Activated CD4-positive, alpha-beta memory T cell treated with anti-CD3 and anti-CD28 coated beads for 36 hours (primary cell): ENCODE data around the gene PAX2. TPM values are rescaled to one million over a fixed set of nuclear protein-coding genes. Genes with fewer than 3 reads are reported as not detected.

Experiments
- CTCF ChIA-PET: fragments of 350-600 bp; sonication (Branson Sonifier 250); formaldehyde crosslinking; loops from one replicate; lab custom pipeline; 2021; ENCODE audit warnings: antibody characterized with exemption, inconsistent platforms; lab: Charles Lee
- POLR2A ChIA-PET: fragments of 350-600 bp; sonication (Branson Sonifier 250); formaldehyde crosslinking; loops from one replicate; lab custom pipeline; 2021; ENCODE audit warnings: antibody characterized with exemption; lab: Charles Lee
- DNase-seq: peaks from one replicate; pipeline ENCODE4 v3.0.0-alpha.2; 2020
- H3K27ac Mint-ChIP-seq: one replicate; pipeline ENCODE4 v1.8.0; 2021; ENCODE audit warnings: mixed read lengths
- H3K27me3 Mint-ChIP-seq: one replicate; pipeline ENCODE4 v1.8.0; 2021; ENCODE audit warnings: mixed read lengths
- H3K36me3 Mint-ChIP-seq: one replicate; pipeline ENCODE4 v1.8.0; 2021; ENCODE audit warnings: mixed read lengths
- H3K4me1 Mint-ChIP-seq: one replicate; pipeline ENCODE4 v1.8.0; 2021; ENCODE audit warnings: low read depth, mixed read lengths
- H3K4me3 Mint-ChIP-seq: one replicate; pipeline ENCODE4 v1.8.0; 2021; ENCODE audit warnings: mild to moderate bottlenecking, mixed read lengths
- H3K9me3 Mint-ChIP-seq: one replicate; pipeline ENCODE4 v1.8.0; 2021; ENCODE audit warnings: mixed read lengths
- intact Hi-C: fragments of 100-400 bp; cut with micrococcal nuclease; formaldehyde crosslinking; loops from one replicate; pipeline ENCODE4 v1.15.1; 2023
- total RNA-seq, 2 experiments: library from RNA; stranded (reverse); gene quantifications; one replicate each; pipeline ENCODE4 v1.2.3, GENCODE V29; 2021

The PAX2 gene
- total RNA-seq, 2 experiments from 2014 or later: not detected

DNA sequence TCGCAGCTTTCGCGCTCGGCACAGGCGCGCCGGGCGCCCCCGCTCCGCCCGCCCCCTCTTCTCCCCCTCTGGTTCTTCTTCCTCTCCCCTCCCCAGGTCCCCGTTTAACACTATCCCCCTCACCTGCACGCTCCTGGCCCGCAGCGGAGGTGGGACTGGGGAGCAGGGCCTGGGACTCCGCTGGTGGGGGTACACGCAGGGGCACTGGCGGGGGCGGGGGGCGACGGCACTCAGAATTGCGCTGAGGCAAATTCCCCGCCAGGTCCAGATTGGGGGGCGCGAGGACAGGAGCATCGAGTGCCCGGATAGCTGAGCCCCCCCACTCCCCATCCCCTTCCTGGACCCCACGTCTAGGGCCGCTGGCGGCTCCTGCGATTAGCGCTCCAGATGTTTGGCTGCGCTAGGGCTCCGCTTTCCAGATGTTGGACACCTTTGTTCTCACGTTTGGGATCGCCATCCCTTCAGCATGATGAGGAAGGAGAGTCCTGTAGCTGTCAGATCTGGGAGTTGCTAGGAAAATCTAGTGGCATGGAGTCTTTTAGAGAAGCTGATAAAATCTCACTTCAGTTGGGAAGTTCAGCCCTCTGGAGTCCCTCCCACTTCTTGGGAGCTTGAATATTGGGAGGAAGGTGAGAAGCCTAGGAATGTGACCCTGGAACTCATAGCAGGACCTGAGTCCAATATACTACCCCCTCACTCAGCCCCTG lies 31.4 kb upstream of the PAX2 start:
- Mint-ChIP-seq H3K27ac (no peak overlapping the region), H3K4me1 (peaks cover 8% of the 10 kb centered on the region), H3K27me3 (peaks cover 73% of the 10 kb centered on the region), H3K36me3 (no peaks in the 10 kb centered on the region), H3K4me3 (no peak overlapping the region), H3K9me3 (no peaks in the 10 kb centered on the region)
- POLR2A ChIA-PET: no interaction called here
- intact Hi-C loops: no loop called here
- DNase-seq: no peak
- CTCF ChIA-PET: interaction anchor here (1.0 kb wide), 1 partner anchor 30 kb away, joined by 3 read pairs; no protein-coding TSS in a partner anchor

- Mint-ChIP-seq H3K4me3 (no peak overlapping the region), H3K27ac (no peak overlapping the region), H3K4me1 (peaks cover 8% of the 10 kb centered on the region), H3K9me3 (no peaks in the 10 kb centered on the region), H3K27me3 (peaks cover 72% of the 10 kb centered on the region), H3K36me3 (no peaks in the 10 kb centered on the region)
- DNase-seq: no peak
- POLR2A ChIA-PET: no interaction called here
- intact Hi-C loops: no loop called here
- CTCF ChIA-PET: interaction anchor here (1.0 kb wide), 1 partner anchor 29 kb away, joined by 3 read pairs; no protein-coding TSS in a partner anchor
Measured at GRCh38 chr10:100714566-100714950, 30.8 kb upstream of the PAX2 start.

DNA sequence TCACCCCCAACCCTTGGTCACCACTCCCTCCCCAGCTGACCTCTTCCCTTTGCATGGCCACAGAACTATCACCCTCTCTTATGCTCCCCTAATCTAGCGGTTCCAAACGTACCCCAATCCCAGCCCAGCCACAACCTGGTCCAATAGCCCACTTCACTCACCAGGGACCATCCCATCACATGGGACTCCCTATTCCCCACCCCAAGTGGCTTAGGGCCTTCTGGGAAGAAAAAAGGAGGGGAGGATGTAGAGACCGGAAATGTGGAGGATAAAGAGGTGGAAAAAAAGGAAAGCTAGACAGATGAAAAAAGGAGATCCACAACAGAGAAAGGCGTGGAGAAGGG lies 30.3 kb upstream of the PAX2 start:
- POLR2A ChIA-PET: no interaction called here
- intact Hi-C loops: no loop called here
- CTCF ChIA-PET: no interaction called here
- H3K4me1 Mint-ChIP-seq: peaks cover 8% of the 10 kb centered on the region
- no peak for DNase-seq
- H3K27me3 Mint-ChIP-seq: peaks cover 71% of the 10 kb centered on the region
- no peaks in the 10 kb centered on the region for H3K36me3 Mint-ChIP-seq
- no peak overlapping the region for H3K27ac Mint-ChIP-seq
- H3K9me3 Mint-ChIP-seq: no peaks in the 10 kb centered on the region
- H3K4me3 Mint-ChIP-seq: peak overlapping the region; percentile 46

- peak overlapping the region; percentile 46 for H3K4me3 Mint-ChIP-seq
- H3K9me3 Mint-ChIP-seq: no peaks in the 10 kb centered on the region
- DNase-seq: no peak
- H3K27ac Mint-ChIP-seq: no peak overlapping the region
- H3K27me3 Mint-ChIP-seq: peaks cover 67% of the 10 kb centered on the region
- intact Hi-C loops: no loop called here
- peaks cover 8% of the 10 kb centered on the region for H3K4me1 Mint-ChIP-seq
- ChIA-PET POLR2A (no interaction called here), CTCF (no interaction called here)
- no peaks in the 10 kb centered on the region for H3K36me3 Mint-ChIP-seq
Measured at GRCh38 chr10:100715445-100716385, 29.7 kb upstream of the PAX2 start.

DNA sequence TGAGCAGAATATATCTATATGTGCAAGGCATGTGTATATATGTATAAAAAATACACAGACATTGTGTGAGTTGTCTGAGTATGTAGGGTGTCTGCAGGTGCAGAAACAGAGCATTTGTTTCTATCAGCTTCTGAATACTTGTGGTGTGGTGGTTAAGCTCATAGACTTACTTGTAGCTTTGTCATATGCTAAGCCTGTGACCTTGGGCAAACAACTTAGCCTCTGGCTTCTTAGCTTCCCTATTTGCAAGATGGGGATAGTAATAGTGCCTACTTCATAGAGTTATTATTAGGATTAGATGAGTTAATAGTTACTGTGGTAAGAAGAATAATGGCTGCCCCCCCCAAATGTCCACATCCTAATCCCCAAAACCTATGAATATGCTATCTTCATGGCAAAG lies 28.2 kb upstream of the PAX2 start:
- no peak overlapping the region for H3K4me3 Mint-ChIP-seq
- no peaks in the 10 kb centered on the region for H3K9me3 Mint-ChIP-seq
- peaks cover 8% of the 10 kb centered on the region for H3K4me1 Mint-ChIP-seq
- H3K27ac Mint-ChIP-seq: no peak overlapping the region
- intact Hi-C loops: no loop called here
- ChIA-PET CTCF (no interaction called here), POLR2A (no interaction called here)
- H3K27me3 Mint-ChIP-seq: peaks cover 65% of the 10 kb centered on the region
- H3K36me3 Mint-ChIP-seq: no peaks in the 10 kb centered on the region
- no peak for DNase-seq

DNA sequence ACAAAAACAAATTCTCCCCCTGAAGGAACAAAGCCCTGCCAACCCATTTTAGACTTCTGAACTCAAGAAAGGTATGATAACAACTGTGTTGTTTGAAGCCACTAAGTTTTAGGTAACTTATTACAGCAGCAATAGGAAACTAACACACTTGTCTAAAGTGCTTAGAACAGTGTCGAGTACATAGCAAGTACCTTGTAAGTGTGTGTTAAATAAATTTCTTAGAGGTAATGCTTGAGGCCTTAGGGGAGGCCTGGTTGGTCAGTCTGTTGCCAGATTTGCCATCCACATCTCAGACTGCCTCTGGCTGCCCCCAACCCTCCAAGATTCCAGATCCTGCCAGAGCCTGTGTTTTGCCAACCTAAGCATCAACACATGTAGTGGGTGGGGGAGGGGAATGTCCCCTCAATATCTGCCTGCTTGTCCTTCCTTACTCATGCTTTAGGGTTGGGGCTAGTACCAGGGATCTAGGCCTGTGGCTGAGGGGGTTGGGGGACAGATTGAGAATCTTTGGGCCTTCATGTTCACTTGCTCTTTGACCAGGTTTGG lies 27.1 kb upstream of the PAX2 start:
- H3K36me3 Mint-ChIP-seq: no peaks in the 10 kb centered on the region
- no peak overlapping the region for H3K4me3 Mint-ChIP-seq
- no peak for DNase-seq
- ChIA-PET POLR2A (no interaction called here), CTCF (interaction anchor here (1.3 kb wide), 1 partner anchor 47 kb away, joined by 3 read pairs; no protein-coding TSS in a partner anchor)
- peaks cover 8% of the 10 kb centered on the region for H3K4me1 Mint-ChIP-seq
- peaks cover 59% of the 10 kb centered on the region for H3K27me3 Mint-ChIP-seq
- H3K9me3 Mint-ChIP-seq: no peaks in the 10 kb centered on the region
- intact Hi-C loops: no loop called here
- no peak overlapping the region for H3K27ac Mint-ChIP-seq

- H3K4me3 Mint-ChIP-seq: no peak overlapping the region
Measured at GRCh38 chr10:100723180-100723579, 22.2 kb upstream of the PAX2 start.

GRCh38 chr10:100723770-100724530 lies 21.4 kb upstream of the PAX2 start:
- Mint-ChIP-seq H3K27ac (no peak overlapping the region), H3K36me3 (no peaks in the 10 kb centered on the region), H3K9me3 (no peaks in the 10 kb centered on the region), H3K27me3 (peaks cover 65% of the 10 kb centered on the region), H3K4me3 (no peak overlapping the region), H3K4me1 (peaks cover 2% of the 10 kb centered on the region)
- ChIA-PET POLR2A (no interaction called here), CTCF (interaction anchor here (4.0 kb wide), 1 partner anchor 19 kb away, joined by 16 read pairs; no protein-coding TSS in a partner anchor)
- intact Hi-C loops: no loop called here
- no peak for DNase-seq

More at GRCh38 chr10:100723180-100723579, 22.2 kb upstream of the PAX2 start:
- H3K27me3 Mint-ChIP-seq: peaks cover 62% of the 10 kb centered on the region
- peaks cover 2% of the 10 kb centered on the region for H3K4me1 Mint-ChIP-seq
- intact Hi-C loops: no loop called here
- no peaks in the 10 kb centered on the region for H3K36me3 Mint-ChIP-seq
- no peak for DNase-seq
- ChIA-PET CTCF (interaction anchor here (4.0 kb wide), 1 partner anchor 19 kb away, joined by 16 read pairs; no protein-coding TSS in a partner anchor), POLR2A (no interaction called here)
- H3K27ac Mint-ChIP-seq: no peak overlapping the region
- no peaks in the 10 kb centered on the region for H3K9me3 Mint-ChIP-seq

GRCh38 chr10:100724531-100725027 lies 20.8 kb upstream of the PAX2 start:
- no peak overlapping the region for H3K27ac Mint-ChIP-seq
- ChIA-PET POLR2A (no interaction called here), CTCF (interaction anchor here (4.0 kb wide), 1 partner anchor 18 kb away, joined by 16 read pairs; no protein-coding TSS in a partner anchor)
- no peak overlapping the region for H3K4me3 Mint-ChIP-seq
- peaks cover 5% of the 10 kb centered on the region for H3K4me1 Mint-ChIP-seq
- intact Hi-C loops: no loop called here
- H3K27me3 Mint-ChIP-seq: peaks cover 67% of the 10 kb centered on the region
- no peaks in the 10 kb centered on the region for H3K9me3 Mint-ChIP-seq
- H3K36me3 Mint-ChIP-seq: no peaks in the 10 kb centered on the region
- no peak for DNase-seq

DNA sequence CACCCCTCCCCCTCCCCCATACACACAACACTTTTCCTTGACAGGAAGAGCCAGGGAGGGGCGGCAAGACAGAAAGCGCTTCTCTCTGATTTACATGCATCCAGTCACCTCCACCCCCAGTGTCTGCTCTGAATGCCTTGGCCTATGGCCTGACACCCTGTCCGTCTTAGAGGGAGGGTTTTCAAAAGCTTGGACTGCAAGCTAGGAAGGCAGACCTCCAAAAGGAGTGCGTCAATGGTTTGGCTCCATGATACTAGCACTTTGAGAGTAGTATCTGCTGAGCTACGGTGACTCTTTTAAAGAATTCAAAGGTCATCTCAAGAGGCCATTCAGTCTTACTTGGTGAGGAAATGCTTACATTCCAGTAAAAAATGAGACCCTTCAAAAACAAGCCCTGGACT lies 20.3 kb upstream of the PAX2 start:
- no peak for DNase-seq
- Mint-ChIP-seq H3K4me3 (no peak overlapping the region), H3K9me3 (no peaks in the 10 kb centered on the region), H3K36me3 (no peaks in the 10 kb centered on the region), H3K27ac (no peak overlapping the region), H3K27me3 (peaks cover 70% of the 10 kb centered on the region), H3K4me1 (peaks cover 8% of the 10 kb centered on the region)
- ChIA-PET CTCF (interaction anchor here (0.6 to 4.0 kb wide), 2 partner anchors 18 to 693 kb away, joined by 3 to 16 read pairs; no protein-coding TSS in a partner anchor), POLR2A (no interaction called here)
- intact Hi-C loops: no loop called here

DNA sequence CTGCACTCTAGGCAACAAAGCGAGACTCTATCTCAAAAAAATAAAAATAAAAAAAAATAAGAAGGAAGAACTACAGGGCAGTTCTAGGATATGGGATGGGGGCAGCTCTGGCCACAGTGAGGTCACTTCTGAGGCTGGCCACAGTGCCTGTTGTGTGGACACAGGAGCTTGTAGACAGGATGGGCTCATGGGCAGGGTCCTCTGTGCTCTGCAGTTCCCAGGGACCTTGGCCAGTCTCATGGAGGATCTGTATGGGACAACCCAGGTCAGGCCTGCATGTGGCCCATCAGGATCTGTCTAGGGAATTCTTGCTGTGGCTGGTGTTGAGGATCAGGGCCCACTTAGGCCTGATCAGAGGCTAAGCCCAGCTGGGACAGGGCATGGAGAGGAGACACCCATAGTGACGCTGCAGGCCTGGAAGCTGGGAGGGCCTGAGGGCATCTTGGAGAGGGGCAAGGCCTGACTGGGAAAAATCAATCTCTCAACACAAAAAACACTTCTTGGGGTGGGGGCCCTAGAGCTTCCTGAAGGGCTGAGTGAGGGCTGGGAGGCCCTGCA lies 19.4 kb upstream of the PAX2 start:
- H3K27ac Mint-ChIP-seq: no peak overlapping the region
- no peaks in the 10 kb centered on the region for H3K9me3 Mint-ChIP-seq
- peaks cover 15% of the 10 kb centered on the region for H3K4me1 Mint-ChIP-seq
- CTCF ChIA-PET: interaction anchor here (0.6 to 4.0 kb wide), 2 partner anchors 17 to 493 kb away, joined by 3 to 16 read pairs; no protein-coding TSS in a partner anchor
- H3K4me3 Mint-ChIP-seq: no peak overlapping the region
- DNase-seq: no peak
- POLR2A ChIA-PET: no interaction called here
- peaks cover 78% of the 10 kb centered on the region for H3K27me3 Mint-ChIP-seq
- intact Hi-C loops: no loop called here
- H3K36me3 Mint-ChIP-seq: no peaks in the 10 kb centered on the region
